GM19099 (cell line): ENCODE data around the gene PNMA6F.

Source experiments
- POLR2A ChIP-seq: IDR thresholded peaks from 3 replicates; pipeline ENCODE4 v1.6.1; 2011; ENCODE audit warnings: low read depth; ENCODE audit not compliant: insufficient read length; ENCODE audit errors: extremely low read depth

Gene PNMA6F

GRCh38 chrX:153312842-153313241 lies 8.7 kb downstream of the PNMA6F start:
- TF ChIP-seq POLR2A, result no peak

DNA sequence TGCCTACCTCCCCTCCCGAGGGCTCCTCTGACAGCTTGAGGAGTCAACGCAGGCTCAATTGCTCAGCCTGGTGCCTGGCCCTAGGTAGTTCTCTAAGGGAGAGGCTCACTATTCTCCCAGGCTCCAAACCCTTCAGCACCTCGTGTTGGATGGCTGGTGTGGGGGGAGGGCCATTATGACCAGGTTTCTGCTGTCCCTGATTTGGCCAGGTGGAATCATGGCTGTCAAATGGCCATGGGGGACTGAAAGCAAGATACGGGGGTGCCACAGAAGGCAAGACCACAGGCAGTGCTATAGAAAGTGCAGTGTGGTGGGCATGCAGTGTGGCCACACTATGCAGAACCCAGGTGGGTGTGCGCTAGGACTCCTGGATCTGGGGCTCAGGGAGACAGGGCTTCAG lies 9.5 kb downstream of the PNMA6F start:
- TF ChIP-seq POLR2A, result no peak

DNA sequence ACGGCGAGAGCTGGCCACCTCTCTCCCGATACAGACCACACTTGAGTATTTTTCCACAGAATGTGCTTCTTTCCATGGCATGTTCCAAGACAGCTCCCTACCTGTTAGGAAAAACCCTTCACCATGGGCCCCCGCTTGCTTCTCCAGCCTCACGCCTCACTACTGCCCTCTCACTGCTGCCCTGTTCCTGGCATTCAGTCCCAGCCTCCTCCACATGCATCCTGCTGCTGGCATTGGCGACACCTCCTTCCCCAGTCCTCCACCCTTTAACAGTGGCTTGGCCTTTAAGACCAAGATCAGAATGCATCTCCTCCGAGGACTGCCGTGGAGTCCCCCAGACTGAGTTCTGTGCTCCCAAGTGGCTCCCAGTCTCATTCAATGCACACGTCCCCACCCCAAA lies 10.7 kb downstream of the PNMA6F start:
- TF ChIP-seq POLR2A, result no peak

- no peak for TF ChIP-seq POLR2A
These were observed 14.0 kb downstream of the PNMA6F start for GRCh38 chrX:153307276-153308178.

DNA sequence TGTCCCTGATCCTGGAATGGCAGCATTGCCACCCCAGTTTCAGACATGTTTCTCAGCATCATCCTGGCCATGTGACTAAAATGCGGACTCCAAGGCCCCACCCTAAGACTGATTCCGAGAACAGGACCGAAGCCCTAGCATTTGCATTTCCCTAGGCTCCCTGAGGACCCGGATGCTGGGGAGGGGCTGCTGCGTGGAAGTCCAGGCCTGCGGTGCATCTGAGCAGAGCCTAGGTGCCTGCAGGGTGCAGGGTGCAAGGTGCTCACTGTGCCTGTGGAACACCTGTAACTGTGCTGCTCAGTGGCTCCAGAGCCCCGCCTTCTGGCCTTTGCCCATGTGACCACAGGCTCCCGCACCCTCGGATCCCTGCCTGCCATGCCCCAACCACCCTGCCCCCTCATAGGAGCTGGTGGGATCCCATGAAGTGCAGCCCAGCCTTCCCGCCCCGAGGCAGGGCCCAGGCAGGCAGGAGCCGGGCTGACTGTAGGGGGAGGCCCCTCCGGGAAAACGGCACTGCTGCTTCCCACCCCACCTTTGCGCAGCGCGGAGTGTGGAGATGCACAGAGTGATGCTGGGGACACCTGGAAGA lies 14.9 kb downstream of the PNMA6F start:
- TF ChIP-seq POLR2A, result no peak

GRCh38 chrX:153305972-153306371 lies 15.6 kb downstream of the PNMA6F start:
- TF ChIP-seq POLR2A, result no peak

GRCh38 chrX:153304988-153305736 lies 16.4 kb downstream of the PNMA6F start:
- TF ChIP-seq POLR2A, result no peak

DNA sequence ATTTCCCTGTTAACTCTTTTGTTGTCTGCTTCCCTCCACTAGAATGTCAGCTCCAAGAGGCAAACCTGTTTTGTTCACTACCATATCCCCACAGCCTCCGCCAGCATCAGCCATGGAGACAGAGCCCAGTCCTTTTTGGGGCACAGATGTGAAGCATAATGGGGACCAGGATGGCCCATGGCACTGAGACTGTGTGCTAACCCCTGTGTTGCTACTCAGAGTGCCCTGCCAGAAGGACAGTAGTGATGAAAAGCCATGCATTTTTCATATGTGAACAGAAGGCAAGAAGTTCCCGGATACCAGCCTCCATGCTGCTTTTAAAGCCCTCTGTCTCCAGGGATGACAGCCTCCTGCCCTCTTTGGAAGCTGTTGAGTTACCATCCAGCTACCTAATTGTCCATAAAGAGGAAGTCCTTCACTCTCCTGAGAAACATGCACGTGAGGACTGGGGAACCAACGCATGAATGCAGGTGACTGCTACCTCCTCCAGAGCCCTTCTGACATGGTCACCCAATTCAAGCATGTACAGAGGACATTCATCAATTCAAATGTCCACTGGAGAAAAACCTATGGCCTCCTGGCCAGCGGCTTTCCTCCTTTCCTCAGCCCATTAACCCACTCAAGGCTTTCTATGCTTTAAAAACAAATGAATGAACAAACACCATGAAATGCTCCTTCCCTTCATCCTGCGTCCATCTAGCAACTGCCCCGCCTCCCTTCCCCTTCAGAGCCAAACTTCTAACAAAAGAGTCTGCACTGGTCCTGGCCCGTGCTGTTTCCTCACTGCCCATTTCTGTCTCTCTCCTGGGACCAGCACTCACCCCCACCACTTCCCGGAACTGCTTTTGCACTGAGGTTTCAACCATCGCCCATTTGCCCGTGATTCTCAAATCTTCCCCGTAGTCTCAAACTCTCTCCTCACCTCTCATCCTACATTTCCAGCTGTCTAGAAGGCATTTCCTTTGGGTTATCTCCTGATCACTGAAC lies 18.0 kb downstream of the PNMA6F start:
- no peak for TF ChIP-seq POLR2A

DNA sequence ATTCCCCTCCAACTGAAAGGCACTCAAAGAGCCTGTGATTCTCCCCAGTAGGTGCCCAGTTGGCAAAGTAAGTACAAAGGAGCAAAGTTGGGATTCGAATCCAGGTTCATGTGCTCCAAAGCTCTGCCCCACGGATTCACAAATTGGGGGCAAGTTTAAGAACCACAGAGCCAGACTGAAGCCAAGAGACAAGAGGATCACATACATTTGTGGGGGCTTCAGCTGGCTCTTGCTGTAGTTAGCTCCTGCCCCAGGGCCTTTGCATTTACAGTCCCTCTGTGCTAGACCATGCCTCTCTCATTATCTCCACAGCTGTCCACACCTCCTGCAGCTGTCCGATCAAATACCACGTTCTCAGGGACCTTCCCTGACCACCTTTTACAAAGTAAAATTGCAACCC lies 18.8 kb downstream of the PNMA6F start:
- TF ChIP-seq POLR2A, result no peak

GRCh38 chrX:153301746-153302145 lies 19.8 kb downstream of the PNMA6F start:
- no peak for TF ChIP-seq POLR2A

GRCh38 chrX:153299855-153300254 lies 21.7 kb downstream of the PNMA6F start:
- TF ChIP-seq POLR2A, result no peak

- no peak for TF ChIP-seq POLR2A
These were observed 24.2 kb downstream of the PNMA6F start for GRCh38 chrX:153297376-153297775.
